Hepatocyte (in vitro differentiated cells): ENCODE data around the gene FZR1.

Experiments
- EZH2 ChIP-seq: fragments of 200-600 bp; sonication (generic); IDR thresholded peaks from 2 replicates; pipeline ENCODE4 v1.6.1; 2016; ENCODE audit warnings: antibody characterized with exemption, mild to moderate bottlenecking, borderline replicate concordance
- TF ChIP-seq, protein P1 (sequence below): fragments of 200-600 bp; sonication (generic); IDR thresholded peaks from 2 replicates; pipeline ENCODE4 v1.5.1; 2016; ENCODE audit warnings: antibody characterized with exemption, mild to moderate bottlenecking; ENCODE audit not compliant: poor library complexity

DNA sequence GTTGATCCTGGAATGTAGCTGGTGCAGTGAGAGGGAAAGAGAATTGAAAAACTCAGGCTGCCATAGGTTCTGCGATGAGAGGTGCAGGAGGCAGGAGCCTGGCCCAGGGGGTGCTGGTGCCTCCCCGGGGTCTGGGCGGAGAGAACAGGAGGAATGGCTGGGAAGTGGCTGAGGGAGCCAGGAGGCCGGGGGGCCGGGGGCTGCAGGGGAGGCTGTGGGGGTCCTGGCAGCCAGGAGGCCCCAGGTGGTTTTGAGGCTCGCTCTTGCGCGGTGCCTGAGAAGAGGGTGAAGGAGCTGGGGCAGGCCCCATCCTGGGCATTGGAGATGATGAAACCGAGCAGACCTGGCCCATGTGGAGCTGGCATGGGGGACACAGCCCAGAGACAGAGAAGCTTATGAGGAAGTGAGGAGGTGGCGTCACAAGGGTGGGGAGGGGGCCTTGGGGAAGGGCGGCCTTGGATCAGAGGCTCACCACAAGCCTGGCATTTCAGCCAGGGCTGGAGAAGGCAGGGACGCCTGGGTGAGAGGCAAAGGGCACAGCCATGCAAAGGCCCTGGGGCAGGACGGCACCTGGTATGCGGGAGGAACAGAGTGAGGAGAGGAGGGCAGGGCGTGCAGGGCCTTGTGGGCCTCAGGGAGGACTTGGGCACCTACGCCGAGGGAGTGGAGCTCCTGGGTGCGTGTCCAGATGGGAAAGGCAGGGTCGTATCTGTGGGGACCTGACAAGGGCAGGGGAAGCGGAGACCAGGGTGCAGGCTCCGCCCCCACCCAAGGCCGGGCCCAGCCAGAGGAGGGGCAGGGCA is 31.5 kb downstream of the FZR1 start:
- TF ChIP-seq, protein P1, sequence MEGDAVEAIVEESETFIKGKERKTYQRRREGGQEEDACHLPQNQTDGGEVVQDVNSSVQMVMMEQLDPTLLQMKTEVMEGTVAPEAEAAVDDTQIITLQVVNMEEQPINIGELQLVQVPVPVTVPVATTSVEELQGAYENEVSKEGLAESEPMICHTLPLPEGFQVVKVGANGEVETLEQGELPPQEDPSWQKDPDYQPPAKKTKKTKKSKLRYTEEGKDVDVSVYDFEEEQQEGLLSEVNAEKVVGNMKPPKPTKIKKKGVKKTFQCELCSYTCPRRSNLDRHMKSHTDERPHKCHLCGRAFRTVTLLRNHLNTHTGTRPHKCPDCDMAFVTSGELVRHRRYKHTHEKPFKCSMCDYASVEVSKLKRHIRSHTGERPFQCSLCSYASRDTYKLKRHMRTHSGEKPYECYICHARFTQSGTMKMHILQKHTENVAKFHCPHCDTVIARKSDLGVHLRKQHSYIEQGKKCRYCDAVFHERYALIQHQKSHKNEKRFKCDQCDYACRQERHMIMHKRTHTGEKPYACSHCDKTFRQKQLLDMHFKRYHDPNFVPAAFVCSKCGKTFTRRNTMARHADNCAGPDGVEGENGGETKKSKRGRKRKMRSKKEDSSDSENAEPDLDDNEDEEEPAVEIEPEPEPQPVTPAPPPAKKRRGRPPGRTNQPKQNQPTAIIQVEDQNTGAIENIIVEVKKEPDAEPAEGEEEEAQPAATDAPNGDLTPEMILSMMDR, result no peak
- no peak for TF ChIP-seq EZH2
